ENCODE measurements around the gene CTRL. TPM values are rescaled to one million over a fixed set of nuclear protein-coding genes. Genes with fewer than 3 reads are reported as not detected.

The CTRL gene
- total and polyA plus RNA-seq, 9 donors = 0.35 to 4.4 (median 2.5) TPM

- Histone ChIP-seq H3K9me3 (no peaks in the 10 kb centered on the region), H3K4me3 (no peak overlapping the region), H3K27me3 (no peaks in the 10 kb centered on the region), H3K36me3 (no peaks in the 10 kb centered on the region), H3K27ac (peak overlapping the region in 1 of 2 donors; percentile 66), H3K4me1 (ENCODE audit: insufficient read depth) (peaks cover 16% of the 10 kb centered on the region)
- peak in 1 of 5 donors; percentile 53 for DNase-seq
- TF ChIP-seq EP300 (IDR thresholded peaks at IDR 0.05) = no peak
- no peak for TF ChIP-seq CTCF (IDR thresholded peaks at IDR 0.05)
- TF ChIP-seq POLR2A (IDR thresholded peaks at IDR 0.05) = no peak
- 30 to 43% (median 35%) methylated on average over 3 of the region's 3 CpGs for WGBS, 3 donors
- intact Hi-C loops (cut with DNase I) = no loop called here
Observed at GRCh38 chr16:67897231-67897630, 34.4 kb downstream of the CTRL start.

- no peaks in the 10 kb centered on the region for H3K27me3 ChIP-seq
- H3K36me3 ChIP-seq = no peaks in the 10 kb centered on the region
- H3K4me1 ChIP-seq (ENCODE audit: insufficient read depth) = peaks cover 16% of the 10 kb centered on the region
- TF ChIP-seq CTCF (IDR thresholded peaks at IDR 0.05) = no peak
- TF ChIP-seq POLR2A (IDR thresholded peaks at IDR 0.05) = no peak
- TF ChIP-seq EP300 (IDR thresholded peaks at IDR 0.05) = no peak
- H3K27ac ChIP-seq = peak overlapping the region; percentile 90 to 94
- peak overlapping the region; percentile 89 for H3K4me3 ChIP-seq
- whole genome bisulfite sequencing, 3 donors = 8 to 14% (median 10%) methylated on average over 14 of the region's 14 CpGs
- no peaks in the 10 kb centered on the region for H3K9me3 ChIP-seq
- intact Hi-C loops (cut with DNase I) = no loop called here
- DNase-seq = no peak
Observed at GRCh38 chr16:67893743-67894399, 37.8 kb downstream of the CTRL start.

- Histone ChIP-seq H3K27me3 (no peaks in the 10 kb centered on the region), H3K27ac (peak within 1 kb of the TSS; percentile 90 to 94), H3K4me1 (ENCODE audit: insufficient read depth) (peaks cover 16% of the 10 kb centered on the region), H3K36me3 (no peaks in the 10 kb centered on the region), H3K9me3 (no peaks in the 10 kb centered on the region), H3K4me3 (peak within 1 kb of the TSS; percentile 89)
- TF ChIP-seq CTCF (IDR thresholded peaks at IDR 0.05) (peak in 2 of 3 donors; percentile 8 to 22), POLR2A (IDR thresholded peaks at IDR 0.05) (peak; percentile 83), EP300 (IDR thresholded peaks at IDR 0.05) (no peak)
- peak; percentile 96 to 97 (median 97) for DNase-seq
- intact Hi-C loops (cut with DNase I) = no loop called here
- WGBS, 3 donors = 0 to 1% (median 1%) methylated on average over 51 to 90 of the region's 90 CpGs
Observed at GRCh38 chr16:67892899-67893742, 38.5 kb downstream of the CTRL start, which contains the start of gene PSKH1. TSS of gene PSKH1 (plus strand) at chr16:67893254. CDS start at chr16:67908750, 15,496 bp downstream.

- H3K4me1 ChIP-seq (ENCODE audit: insufficient read depth) = peaks cover 16% of the 10 kb centered on the region
- no peak for DNase-seq
- H3K36me3 ChIP-seq = no peaks in the 10 kb centered on the region
- peak overlapping the region in 1 of 2 donors; percentile 11 for H3K27ac ChIP-seq
- H3K9me3 ChIP-seq = no peaks in the 10 kb centered on the region
- peak overlapping the region; percentile 38 for H3K4me3 ChIP-seq
- no peaks in the 10 kb centered on the region for H3K27me3 ChIP-seq
- TF ChIP-seq CTCF (IDR thresholded peaks at IDR 0.05) = no peak
- no peak for TF ChIP-seq EP300 (IDR thresholded peaks at IDR 0.05)
- TF ChIP-seq POLR2A (IDR thresholded peaks at IDR 0.05) = no peak
- intact Hi-C loops (cut with DNase I) = no loop called here
- WGBS, 3 donors = 23 to 43% (median 33%) methylated on average over 5 of the region's 5 CpGs
Observed at GRCh38 chr16:67892375-67892774, 39.3 kb downstream of the CTRL start.

All from ovary (tissue), 9 donors.